ENCODE results near the gene SNRNP70.
"Not testable (repeated sequence)": the region's sequence is repeated elsewhere in the genome, so short reads cannot be mapped to it uniquely, and the experiment has no call there.

Gene SNRNP70

GRCh38 chr19:49118565-49119410 lies 33.5 kb downstream of the SNRNP70 start, which contains the start of gene C19orf73:
C19orf73 (minus strand) TSS chr19:49119143; CDS start chr19:49119022, 121 bp downstream.
- peak; percentile 87 to 92 (median 89) for DNase-seq (ENCODE audit: low read depth in 4 of 4, low spot score in 1 of 4)

DNA sequence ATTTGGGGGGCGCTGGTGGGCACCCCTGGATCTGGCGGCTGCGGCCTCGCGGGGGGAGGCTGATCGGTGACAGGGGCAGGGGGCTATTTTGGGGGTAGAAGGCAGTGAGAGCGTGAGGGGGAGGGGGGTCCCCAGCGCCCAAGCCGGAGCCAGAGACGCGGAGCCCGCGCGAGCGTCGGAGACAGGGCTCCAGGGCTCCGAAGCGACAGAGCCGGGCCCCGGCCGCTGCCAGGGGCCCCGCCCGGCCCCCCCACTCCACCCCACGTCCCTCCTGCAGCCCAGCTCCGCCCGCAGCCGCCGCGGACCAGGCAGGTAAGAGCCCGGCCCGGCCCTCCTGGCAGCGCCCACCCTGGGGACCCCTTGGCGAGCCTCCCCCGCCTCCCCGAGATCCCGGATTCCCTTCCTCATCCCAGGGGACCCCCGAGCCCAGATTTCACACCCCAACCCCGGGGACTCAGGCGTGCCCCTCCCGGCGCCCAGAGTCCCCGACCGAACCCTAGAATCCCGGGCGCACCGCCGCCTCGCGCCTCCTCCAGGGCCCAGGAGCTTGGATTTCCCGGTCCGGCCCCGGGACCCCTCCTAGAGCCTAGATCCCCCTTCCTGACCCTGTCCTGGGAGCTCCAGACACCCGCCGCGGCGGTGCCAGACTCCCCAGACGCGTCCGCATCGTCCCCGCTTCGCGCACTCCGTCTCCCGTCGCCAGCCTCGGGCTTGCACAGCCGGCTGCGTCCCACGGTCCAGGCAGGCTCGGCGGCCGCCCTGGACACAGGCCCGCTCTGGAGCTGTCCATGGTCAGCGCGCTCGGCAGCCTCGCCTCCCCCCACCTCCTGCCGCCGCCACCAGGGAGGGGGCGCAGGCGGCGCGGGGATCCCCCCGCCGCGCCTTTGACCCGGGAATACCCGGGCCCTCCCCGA lies 34.4 kb downstream of the SNRNP70 start, which contains the start of gene PPFIA3:
TSS of gene PPFIA3 (plus strand) at position 134 of the 914 bp plus-strand sequence. CDS start 8,330 bp downstream, outside the sequence.
- no peak for DNase-seq (ENCODE audit: low read depth in 4 of 4, low spot score in 1 of 4)

DNA sequence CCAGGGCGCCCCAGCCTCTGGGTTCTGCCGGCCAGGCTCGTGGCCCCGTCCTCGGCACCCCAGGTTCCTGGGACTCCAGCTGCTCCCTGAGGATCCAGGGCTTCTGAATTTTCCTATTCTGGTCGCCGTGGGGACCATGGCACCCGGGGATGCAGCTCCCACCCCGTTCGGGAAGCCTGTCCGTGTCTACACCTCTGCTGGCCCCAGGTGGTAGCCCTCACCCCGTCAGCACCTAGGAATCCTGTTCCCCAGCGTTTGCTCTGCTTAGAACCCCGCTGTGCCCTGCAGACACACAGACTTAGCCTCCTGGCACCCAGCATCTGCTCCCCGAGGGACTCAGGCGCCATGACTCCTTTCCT lies 35.1 kb downstream of the SNRNP70 start:
- no peak for DNase-seq (ENCODE audit: low read depth in 4 of 4, low spot score in 1 of 4)

GRCh38 chr19:49120868-49121267 lies 35.6 kb downstream of the SNRNP70 start:
- no peak for DNase-seq (ENCODE audit: low read depth in 4 of 4, low spot score in 1 of 4)

GRCh38 chr19:49121841-49122240 lies 36.6 kb downstream of the SNRNP70 start:
- DNase-seq (ENCODE audit: low read depth in 4 of 4, low spot score in 1 of 4): not testable (repeated sequence)

GRCh38 chr19:49123285-49123684 lies 38.0 kb downstream of the SNRNP70 start:
- DNase-seq (ENCODE audit: low read depth in 4 of 4, low spot score in 1 of 4): not testable (repeated sequence)

DNA sequence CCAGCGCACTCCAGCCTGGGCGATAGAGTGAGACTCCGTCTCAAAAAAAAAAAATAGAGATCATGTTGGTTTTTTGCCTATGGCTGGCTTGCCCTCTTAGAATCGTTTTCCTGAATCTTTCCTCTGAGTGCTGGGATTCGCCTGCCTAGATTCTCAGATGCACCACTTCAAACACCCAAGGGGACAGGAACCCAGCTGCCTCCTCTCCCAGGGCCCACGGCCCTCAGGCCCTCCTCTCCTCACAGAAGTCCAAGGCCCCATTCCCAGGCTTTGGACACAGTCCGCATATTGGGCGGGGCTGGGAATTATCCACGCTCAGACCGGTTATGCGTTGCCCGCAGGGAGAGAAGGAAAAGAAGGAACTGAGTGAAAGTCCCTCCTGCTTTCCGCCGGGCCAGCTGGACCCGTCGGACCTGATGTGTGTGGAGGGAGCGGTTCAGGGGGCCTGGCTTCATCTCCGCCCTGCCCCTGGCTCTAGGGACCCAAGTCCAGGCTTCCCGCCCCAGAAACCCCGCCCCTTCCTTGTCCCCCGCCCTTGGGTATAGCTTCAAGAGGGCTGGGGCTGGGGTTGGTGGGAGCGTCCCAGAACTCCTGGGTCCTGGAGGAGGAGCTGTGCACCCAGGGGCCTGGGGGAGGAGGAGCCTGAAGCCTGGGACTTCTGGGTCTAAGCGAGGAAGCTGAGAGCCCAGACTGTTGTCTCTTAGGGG lies 39.9 kb downstream of the SNRNP70 start:
- DNase-seq (ENCODE audit: low read depth in 4 of 4, low spot score in 1 of 4): no peak

GRCh38 chr19:49126575-49126974 lies 41.3 kb downstream of the SNRNP70 start:
- DNase-seq (ENCODE audit: low read depth in 4 of 4, low spot score in 1 of 4): no peak

- DNase-seq (ENCODE audit: low read depth in 4 of 4, low spot score in 1 of 4): not testable (repeated sequence)
These were observed 42.0 kb downstream of the SNRNP70 start for GRCh38 chr19:49127225-49127624.

GRCh38 chr19:49127674-49128544 lies 42.7 kb downstream of the SNRNP70 start:
- peak; percentile 86 to 93 (median 91) for DNase-seq (ENCODE audit: low read depth in 4 of 4, low spot score in 1 of 4)

- DNase-seq (ENCODE audit: low read depth in 4 of 4, low spot score in 1 of 4): no peak
These were observed 43.4 kb downstream of the SNRNP70 start for GRCh38 chr19:49128545-49129237.

DNA sequence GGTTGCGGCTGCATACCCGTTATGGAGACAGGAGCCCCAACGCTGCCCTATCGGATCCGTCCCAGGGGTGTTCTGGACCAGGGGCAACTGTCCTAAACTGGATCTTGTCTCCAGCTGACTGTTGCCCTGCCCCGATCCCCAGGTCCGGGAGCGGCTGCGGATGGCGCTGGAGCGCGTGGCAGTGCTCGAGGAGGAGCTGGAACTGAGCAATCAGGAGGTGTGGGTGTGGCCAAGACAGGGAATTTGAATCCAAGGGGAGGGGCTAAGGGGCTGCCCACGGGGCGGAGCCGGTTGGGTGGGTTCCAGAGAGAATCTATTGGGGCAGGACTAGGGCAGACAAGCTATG lies 44.0 kb downstream of the SNRNP70 start:
- no peak for DNase-seq (ENCODE audit: low read depth in 4 of 4, low spot score in 1 of 4)

DNA sequence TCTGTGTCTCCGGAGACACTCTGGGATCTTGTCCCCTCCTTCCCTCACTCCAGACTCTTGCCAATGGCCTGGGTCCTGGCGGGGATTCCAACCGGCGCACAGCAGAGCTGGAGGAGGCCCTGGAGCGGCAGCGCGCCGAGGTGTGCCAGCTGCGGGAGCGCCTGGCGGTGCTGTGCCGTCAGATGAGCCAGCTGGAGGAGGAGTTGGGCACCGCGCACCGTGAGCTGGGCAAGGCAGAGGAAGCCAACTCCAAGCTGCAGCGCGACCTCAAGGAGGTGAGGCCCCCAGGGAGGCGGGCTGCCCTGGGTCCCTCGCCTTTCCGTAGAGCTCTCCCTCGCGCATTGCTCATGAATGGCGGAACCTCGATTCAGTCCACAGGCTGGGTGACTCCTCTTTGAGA lies 45.1 kb downstream of the SNRNP70 start:
- no peak for DNase-seq (ENCODE audit: low read depth in 4 of 4, low spot score in 1 of 4)

- peak in 1 of 4 experiments; percentile 15 for DNase-seq (ENCODE audit: low read depth in 4 of 4, low spot score in 1 of 4)
These were observed 47.8 kb downstream of the SNRNP70 start for GRCh38 chr19:49132974-49133609.

DNA sequence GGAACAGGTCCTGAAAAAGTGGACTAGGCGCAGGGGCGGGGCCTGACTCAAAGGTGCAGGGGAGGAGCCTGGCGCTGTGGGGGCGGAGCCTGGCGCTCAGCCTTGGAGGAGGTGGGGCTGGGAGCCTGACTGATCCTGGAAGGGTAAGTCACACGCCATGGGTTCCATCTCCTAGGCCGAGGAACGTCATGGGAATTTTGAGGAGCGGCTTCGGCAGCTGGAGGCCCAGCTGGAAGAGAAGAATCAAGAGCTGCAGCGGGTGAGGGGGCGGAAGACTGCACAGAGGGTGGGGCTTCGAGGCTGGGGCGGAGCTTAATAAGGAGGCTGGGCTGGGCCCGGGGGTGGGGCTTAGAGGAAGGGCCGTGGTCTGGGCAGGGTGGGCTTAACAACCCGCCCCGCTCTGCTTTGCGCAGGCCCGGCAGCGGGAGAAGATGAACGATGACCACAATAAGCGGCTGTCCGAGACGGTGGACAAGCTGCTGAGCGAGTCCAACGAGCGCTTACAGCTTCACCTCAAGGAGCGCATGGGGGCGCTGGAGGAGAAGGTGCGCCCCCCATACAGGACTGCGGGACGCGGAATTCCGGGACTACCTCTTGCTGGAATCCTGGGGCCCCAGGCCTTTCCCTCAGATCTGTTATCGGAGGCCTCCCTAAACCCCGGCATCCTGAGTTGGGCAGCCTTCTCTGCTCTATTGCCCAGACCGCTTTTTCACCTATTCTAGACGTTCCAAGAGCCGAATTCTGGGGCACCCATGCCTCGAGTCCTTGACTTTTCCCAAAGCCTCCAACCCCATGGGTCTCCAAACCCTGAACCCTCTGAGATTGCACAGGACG lies 48.6 kb downstream of the SNRNP70 start:
- DNase-seq (ENCODE audit: low read depth in 4 of 4, low spot score in 1 of 4): peak in 1 of 4 experiments; percentile 35

DNA sequence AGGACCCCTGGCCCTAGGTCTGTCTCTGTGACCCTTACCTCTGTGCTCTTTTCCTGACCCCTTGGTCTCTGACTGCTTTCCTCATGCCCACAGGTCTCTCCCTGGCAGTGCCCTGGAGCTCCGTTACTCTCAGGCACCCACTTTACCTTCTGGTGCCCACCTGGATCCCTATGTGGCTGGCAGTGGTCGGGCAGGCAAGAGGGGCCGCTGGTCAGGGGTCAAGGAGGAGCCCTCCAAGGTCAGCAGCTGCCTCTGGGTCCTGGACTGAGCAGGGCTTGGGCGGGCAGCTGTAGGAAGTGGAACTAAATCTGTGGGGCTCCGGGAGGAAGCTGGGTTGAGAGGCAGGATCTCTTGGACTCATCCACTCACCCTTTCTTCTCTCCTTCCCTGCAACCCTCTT lies 50.4 kb downstream of the SNRNP70 start:
- no peak for DNase-seq (ENCODE audit: low read depth in 4 of 4, low spot score in 1 of 4)

DNA sequence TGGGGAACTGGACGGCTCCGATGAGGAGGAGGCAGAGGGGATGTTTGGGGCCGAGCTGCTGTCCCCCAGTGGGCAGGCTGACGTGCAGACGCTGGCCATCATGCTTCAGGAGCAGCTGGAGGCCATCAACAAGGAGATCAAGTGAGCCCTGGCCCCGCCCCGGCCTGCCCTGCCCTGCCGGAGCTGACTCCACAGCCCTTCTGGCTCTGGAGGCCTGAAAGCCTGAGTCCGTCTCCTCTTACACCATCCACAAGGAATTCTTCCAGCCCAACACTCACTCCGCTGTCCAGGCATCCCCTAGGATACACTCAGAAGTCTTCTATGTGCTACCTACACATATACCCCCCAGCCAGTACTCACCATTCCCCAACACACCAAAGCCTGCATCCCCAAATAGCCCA lies 51.5 kb downstream of the SNRNP70 start:
- DNase-seq (ENCODE audit: low read depth in 4 of 4, low spot score in 1 of 4): no peak

DNA sequence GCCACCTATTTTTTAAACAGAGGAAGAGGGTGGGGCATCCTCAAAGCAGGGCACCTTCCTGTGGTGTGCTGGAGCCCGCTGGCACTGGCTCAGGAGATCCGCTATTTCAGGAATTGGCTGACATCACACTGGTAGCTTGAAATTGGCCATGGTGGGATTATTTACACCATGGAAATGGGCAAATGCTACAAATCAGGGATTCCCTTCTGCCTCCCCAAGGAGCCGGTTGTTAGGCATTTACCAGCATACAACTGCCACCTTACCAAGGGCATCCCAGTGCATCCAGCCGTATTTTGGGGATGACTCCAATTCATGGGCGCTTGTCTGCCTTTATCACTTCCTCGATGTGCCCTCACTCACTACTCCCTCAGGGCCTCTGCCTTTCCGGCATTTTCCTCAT lies 55.7 kb downstream of the SNRNP70 start:
- no peak for DNase-seq (ENCODE audit: low read depth in 4 of 4, low spot score in 1 of 4)

All from stimulated activated CD4-positive, alpha-beta T cell treated with anti-CD3 and anti-CD28 coated beads, Interleukin-1b, Interleukin-23, amount 100 ng/mL, for 24 hours (primary cell).